Fibroblast of lung (primary cell): Measurements from ENCODE around the gene SERHL2.

Experiments used
- CTCF ChIP-seq, 2 donors: IDR thresholded peaks in 1 of 2; conservative IDR thresholded peaks in 1 of 2; 1 replicate in 1 of 2; 2 replicates in 1 of 2; pipeline ENCODE4 v1.5.1; 2011 to 2012; ENCODE audit warnings: low read length in 2 of 2, control low read depth in 1 of 2, inconsistent platforms in 1 of 2, low read depth in 1 of 2, mild to moderate bottlenecking in 1 of 2
- EZH2 ChIP-seq: IDR thresholded peaks from 2 replicates; pipeline ENCODE4 v1.5.1; 2012; ENCODE audit warnings: low read length, control low read depth, mild to moderate bottlenecking; ENCODE audit errors: missing control alignments

- no peak for TF ChIP-seq CTCF (conservative IDR thresholded peaks at IDR 0.05 in 1 of 2, IDR thresholded peaks at IDR 0.05 in 1 of 2; ENCODE audit: low read depth in 1 of 2, low read length in 2 of 2)
- no peak for TF ChIP-seq EZH2
These were observed 61.5 kb downstream of the SERHL2 start for GRCh38 chr22:42615092-42615859.
